Muscle layer of colon (tissue), 2 donors: Measurements from ENCODE around the gene LINGO1.

Source experiments
- H3K27ac ChIP-seq: one replicate; pipeline ENCODE4 v1.7.0; 2013; ENCODE audit warnings: low read depth, mild to moderate bottlenecking, low read length, moderate library complexity
- H3K27me3 ChIP-seq, 2 donors: one replicate each; pipeline ENCODE4 v1.7.0; 2013; ENCODE audit warnings: low read length in 2 of 2, mild to moderate bottlenecking in 2 of 2; ENCODE audit not compliant: insufficient read depth in 2 of 2, control insufficient read depth in 1 of 2
- H3K36me3 ChIP-seq: one replicate; pipeline ENCODE4 v1.7.0; 2013; ENCODE audit warnings: mild to moderate bottlenecking, low read length; ENCODE audit not compliant: insufficient read depth
- H3K4me1 ChIP-seq: one replicate; pipeline ENCODE4 v1.7.0; 2013; ENCODE audit warnings: mild to moderate bottlenecking, low read length; ENCODE audit not compliant: insufficient read depth
- H3K4me3 ChIP-seq, 2 donors: one replicate each; pipeline ENCODE4 v1.7.0; 2013; ENCODE audit warnings: low read length in 2 of 2, low read depth in 1 of 2, mild to moderate bottlenecking in 1 of 2, moderate library complexity in 1 of 2
- H3K9ac ChIP-seq: one replicate; pipeline ENCODE4 v1.7.0; 2013; ENCODE audit warnings: low read length
- H3K9me3 ChIP-seq: one replicate; pipeline ENCODE4 v1.7.0; 2013; ENCODE audit warnings: mild to moderate bottlenecking, low read length
- donor health status: abdominal sarcoma.
- donor health status: Adenocarcinoma of cecum.

Gene LINGO1

GRCh38 chr15:77599357-77599756, 33.4 kb downstream of the LINGO1 start:
- Histone ChIP-seq H3K4me1 (no peaks in the 10 kb centered on the region), H3K27ac (no peak overlapping the region), H3K36me3 (no peaks in the 10 kb centered on the region), H3K9me3 (no peaks in the 10 kb centered on the region), H3K4me3 (no peak overlapping the region), H3K27me3 (no peaks in the 10 kb centered on the region), H3K9ac (no peak overlapping the region)

- no peaks in the 10 kb centered on the region for H3K36me3 ChIP-seq
- H3K9ac ChIP-seq: no peak overlapping the region
- no peak overlapping the region for H3K27ac ChIP-seq
- H3K9me3 ChIP-seq: no peaks in the 10 kb centered on the region
- no peaks in the 10 kb centered on the region for H3K4me1 ChIP-seq
- H3K27me3 ChIP-seq: no peaks in the 10 kb centered on the region
- no peak overlapping the region for H3K4me3 ChIP-seq
Observed at GRCh38 chr15:77598644-77599043, 34.1 kb downstream of the LINGO1 start.

DNA sequence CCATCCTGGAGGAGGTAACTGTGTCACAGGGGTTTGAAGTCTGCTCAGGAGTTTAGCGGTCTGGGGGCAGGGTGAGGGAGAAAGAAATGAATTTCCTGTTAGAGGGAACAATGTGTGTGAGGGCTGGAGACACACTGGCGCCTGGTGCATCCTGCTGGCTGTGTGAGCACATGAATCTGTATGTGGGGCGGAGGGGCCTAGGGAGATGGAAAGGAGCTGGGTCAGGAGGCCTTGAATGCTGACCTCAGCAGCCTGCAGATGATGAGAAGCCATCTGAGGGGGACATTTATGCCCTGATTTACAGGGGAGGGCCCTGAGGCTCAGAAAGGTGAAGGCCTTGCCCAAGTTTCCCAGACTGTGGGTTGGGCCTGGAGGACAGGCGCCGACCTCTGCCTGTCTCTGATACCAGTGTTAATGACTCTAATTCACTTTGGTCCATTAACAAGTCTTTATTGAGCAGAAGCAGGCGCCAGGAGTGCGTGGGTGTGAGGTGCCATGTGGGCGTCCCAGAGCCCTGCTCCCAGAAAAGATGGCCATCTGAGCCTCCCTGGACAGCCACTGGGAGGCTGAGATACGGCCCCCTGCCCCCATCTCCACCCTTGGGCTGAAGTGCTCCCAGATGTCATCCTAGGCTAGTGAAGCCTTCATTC, 34.8 kb downstream of the LINGO1 start:
- Histone ChIP-seq H3K4me3 (no peak overlapping the region), H3K27me3 (no peaks in the 10 kb centered on the region), H3K27ac (no peak overlapping the region), H3K36me3 (no peaks in the 10 kb centered on the region), H3K9ac (no peak overlapping the region), H3K4me1 (no peaks in the 10 kb centered on the region), H3K9me3 (no peaks in the 10 kb centered on the region)

DNA sequence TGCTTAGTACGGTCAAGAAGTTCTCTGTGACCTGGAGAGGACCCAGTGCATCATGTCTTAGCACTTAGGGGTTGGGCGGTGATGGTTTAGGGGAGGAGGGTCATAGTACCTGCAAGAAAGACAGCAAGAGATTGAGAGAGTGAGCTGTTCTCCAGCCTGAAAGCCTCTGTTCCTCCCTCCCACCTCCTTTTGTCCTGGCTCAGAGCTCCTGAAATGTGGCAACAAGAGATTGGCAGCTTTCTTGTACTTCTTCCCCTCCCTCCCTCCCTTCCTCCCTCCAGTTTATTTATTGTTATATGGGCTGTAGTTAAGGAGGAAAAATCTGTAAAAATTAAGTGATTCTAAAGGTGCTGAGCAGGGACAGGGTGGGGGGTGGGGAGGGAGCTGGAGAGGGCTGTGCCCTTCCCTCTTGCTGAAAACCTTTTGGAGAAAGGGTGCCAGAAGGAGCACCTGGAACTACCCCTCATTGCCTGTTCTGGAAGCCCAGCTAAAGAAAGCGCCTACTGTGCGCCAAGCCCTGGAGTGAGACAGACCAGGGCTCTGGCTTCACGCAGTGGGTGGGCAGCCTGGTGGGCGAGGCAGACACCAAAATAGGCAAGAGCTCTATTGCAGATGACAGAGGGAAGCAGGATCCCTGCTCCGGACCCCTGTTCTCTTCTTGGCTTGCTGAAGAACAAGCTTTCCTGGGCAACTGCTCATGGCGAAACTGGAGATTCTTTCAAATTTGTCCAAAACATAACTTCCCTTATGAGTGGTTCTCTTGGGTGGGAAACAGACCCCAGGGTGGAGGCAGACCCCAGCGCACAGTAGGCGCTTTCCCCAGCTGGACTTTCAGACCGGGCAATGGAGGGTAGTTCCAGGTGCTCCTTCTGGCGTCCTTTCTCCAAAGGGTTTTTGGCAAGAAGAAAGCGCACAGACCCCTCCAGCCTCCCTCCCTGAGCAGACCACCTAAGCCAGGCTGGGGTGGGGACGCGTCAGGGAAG, 35.6 kb downstream of the LINGO1 start:
- no peak overlapping the region for H3K9ac ChIP-seq
- no peak overlapping the region for H3K27ac ChIP-seq
- no peak overlapping the region for H3K4me3 ChIP-seq
- H3K9me3 ChIP-seq: no peaks in the 10 kb centered on the region
- H3K27me3 ChIP-seq: no peaks in the 10 kb centered on the region
- H3K4me1 ChIP-seq: no peaks in the 10 kb centered on the region
- H3K36me3 ChIP-seq: no peaks in the 10 kb centered on the region

- Histone ChIP-seq H3K4me1 (no peaks in the 10 kb centered on the region), H3K9me3 (no peaks in the 10 kb centered on the region)
Observed at GRCh38 chr15:77595231-77595630, 37.5 kb downstream of the LINGO1 start.

DNA sequence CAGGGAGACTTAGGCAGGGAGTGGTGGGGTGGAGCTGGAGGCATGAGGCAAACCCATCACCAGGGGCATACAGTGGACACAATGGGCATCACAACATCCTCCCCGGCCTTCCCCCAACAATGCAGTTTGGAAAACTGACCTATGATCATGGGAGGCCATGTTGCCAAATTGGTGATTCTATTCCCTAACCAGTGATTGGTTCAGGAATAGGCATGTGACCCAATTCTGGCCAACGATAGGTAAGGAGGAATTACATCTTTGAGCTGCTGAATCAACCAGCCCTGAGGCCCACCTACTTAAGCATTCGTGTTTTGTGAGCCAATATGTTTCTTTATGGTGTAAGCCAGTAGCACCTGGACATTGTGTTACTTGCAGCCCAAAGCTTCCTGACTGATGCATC, 40.0 kb downstream of the LINGO1 start:
- no peak overlapping the region for H3K9ac ChIP-seq
- H3K36me3 ChIP-seq: no peaks in the 10 kb centered on the region
- H3K27ac ChIP-seq: no peak overlapping the region
- no peaks in the 10 kb centered on the region for H3K9me3 ChIP-seq
- no peak overlapping the region for H3K4me3 ChIP-seq
- H3K4me1 ChIP-seq: no peaks in the 10 kb centered on the region
- no peaks in the 10 kb centered on the region for H3K27me3 ChIP-seq

More at GRCh38 chr15:77595231-77595630, 37.5 kb downstream of the LINGO1 start:
- Histone ChIP-seq H3K27me3 (no peaks in the 10 kb centered on the region), H3K9ac (no peak overlapping the region), H3K4me3 (no peak overlapping the region), H3K36me3 (no peaks in the 10 kb centered on the region), H3K27ac (no peak overlapping the region)

GRCh38 chr15:77591968-77592613, 40.6 kb downstream of the LINGO1 start:
- no peaks in the 10 kb centered on the region for H3K27me3 ChIP-seq
- H3K36me3 ChIP-seq: no peaks in the 10 kb centered on the region
- H3K4me3 ChIP-seq: no peak overlapping the region
- no peak overlapping the region for H3K9ac ChIP-seq
- no peak overlapping the region for H3K27ac ChIP-seq
- no peaks in the 10 kb centered on the region for H3K9me3 ChIP-seq
- H3K4me1 ChIP-seq: no peaks in the 10 kb centered on the region

DNA sequence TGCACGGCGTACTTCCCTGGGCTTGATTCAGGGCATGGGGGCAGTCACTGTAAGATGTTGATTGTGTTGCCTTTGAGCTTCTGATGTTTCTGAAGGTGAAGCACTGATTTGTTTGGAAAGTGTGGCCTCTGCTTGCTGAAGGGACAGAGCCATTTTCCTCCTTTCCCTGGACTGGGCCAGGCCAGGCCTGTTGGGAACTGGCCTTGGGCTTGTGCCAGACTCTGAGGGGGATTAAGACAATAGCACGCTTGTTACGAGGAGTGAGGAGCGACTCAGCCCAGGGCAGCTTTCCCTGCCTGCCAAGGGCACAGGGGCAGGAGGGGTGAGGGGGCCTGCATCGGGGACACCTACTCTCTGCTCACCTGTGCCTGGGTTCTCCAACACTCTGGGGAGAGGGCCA, 42.9 kb downstream of the LINGO1 start:
- no peaks in the 10 kb centered on the region for H3K9me3 ChIP-seq
- H3K9ac ChIP-seq: no peak overlapping the region
- H3K4me1 ChIP-seq: no peaks in the 10 kb centered on the region
- no peaks in the 10 kb centered on the region for H3K27me3 ChIP-seq
- no peaks in the 10 kb centered on the region for H3K36me3 ChIP-seq
- no peak overlapping the region for H3K4me3 ChIP-seq
- no peak overlapping the region for H3K27ac ChIP-seq

- Histone ChIP-seq H3K27me3 (no peaks in the 10 kb centered on the region), H3K9me3 (no peaks in the 10 kb centered on the region), H3K9ac (no peak overlapping the region), H3K4me3 (no peak overlapping the region), H3K36me3 (no peaks in the 10 kb centered on the region), H3K27ac (no peak overlapping the region), H3K4me1 (no peaks in the 10 kb centered on the region)
Observed at GRCh38 chr15:77588126-77588525, 44.6 kb downstream of the LINGO1 start.

- no peaks in the 10 kb centered on the region for H3K27me3 ChIP-seq
- no peak overlapping the region for H3K27ac ChIP-seq
- no peak overlapping the region for H3K9ac ChIP-seq
- no peaks in the 10 kb centered on the region for H3K9me3 ChIP-seq
- no peaks in the 10 kb centered on the region for H3K4me1 ChIP-seq
- H3K36me3 ChIP-seq: no peaks in the 10 kb centered on the region
- no peak overlapping the region for H3K4me3 ChIP-seq
Observed at GRCh38 chr15:77584691-77585090, 48.0 kb downstream of the LINGO1 start.

DNA sequence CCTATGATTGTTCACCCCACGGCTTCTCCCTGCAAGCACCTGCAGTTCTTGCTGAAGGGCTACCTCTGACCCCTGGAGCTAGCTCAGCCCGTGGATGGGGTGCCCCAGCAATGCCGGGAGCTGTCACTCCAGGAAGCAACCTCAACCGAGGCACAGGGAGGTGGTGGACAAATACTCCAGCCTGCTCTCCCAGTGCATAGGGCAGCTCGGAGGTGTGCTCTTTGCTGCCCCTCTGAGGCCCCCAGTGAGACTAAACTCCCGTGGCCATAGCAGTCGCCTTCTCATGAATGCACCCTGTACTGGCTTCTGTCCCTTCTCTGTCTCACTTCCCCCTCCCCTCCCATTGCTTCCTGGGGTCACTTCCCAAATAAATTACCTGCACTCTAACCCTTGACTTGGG, 48.5 kb downstream of the LINGO1 start:
- Histone ChIP-seq H3K27ac (no peak overlapping the region), H3K36me3 (no peaks in the 10 kb centered on the region), H3K9ac (no peak overlapping the region)

More for the DNA sequence above, 48.5 kb downstream of the LINGO1 start:
- H3K27me3 ChIP-seq: no peaks in the 10 kb centered on the region
- no peaks in the 10 kb centered on the region for H3K9me3 ChIP-seq
- H3K4me1 ChIP-seq: no peaks in the 10 kb centered on the region
- H3K4me3 ChIP-seq: no peak overlapping the region
